Erythroblast (primary cell): ENCODE measurements around the gene TXNIP.
A peak's percentile ranks its signal among the peaks of the same experiment; 100 is the strongest.

Experiments used
- DNase-seq, 2 experiments: peaks; one replicate each; lab custom pipeline; 2025; lab: John Stamatoyannopoulos, UW
- GATA1 ChIP-seq: IDR thresholded peaks from 2 replicates; pipeline ENCODE4 v1.6.1; 2011; ENCODE audit warnings: low read depth, mild to moderate bottlenecking, control low read depth, low read length, moderate library complexity
- POLR2A ChIP-seq: IDR thresholded peaks from 2 replicates; pipeline ENCODE4 v1.6.1; 2011; ENCODE audit warnings: mild to moderate bottlenecking, low read length

The TXNIP gene

DNA sequence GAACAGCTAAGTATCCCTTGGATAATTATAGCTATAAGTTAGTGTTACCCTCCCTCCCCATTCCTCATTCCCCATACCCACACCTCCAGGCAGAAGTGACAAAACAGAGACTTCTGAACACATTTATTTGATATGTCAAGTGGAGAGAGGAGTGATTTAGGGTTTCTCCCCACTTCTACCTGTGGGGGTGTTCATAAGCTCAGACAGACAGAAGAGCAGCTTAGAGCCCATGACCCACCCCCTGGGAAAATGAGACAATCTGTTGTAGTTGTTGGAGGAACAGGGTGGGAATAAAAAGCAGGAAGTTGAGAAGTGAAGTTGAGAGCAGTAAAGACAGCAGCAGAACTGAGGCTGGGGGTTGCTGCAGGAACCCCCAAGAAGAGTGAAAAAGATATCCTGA lies 37.0 kb downstream of the TXNIP start:
- TF ChIP-seq POLR2A = no peak
- TF ChIP-seq GATA1 = no peak
- no peak for DNase-seq

DNA sequence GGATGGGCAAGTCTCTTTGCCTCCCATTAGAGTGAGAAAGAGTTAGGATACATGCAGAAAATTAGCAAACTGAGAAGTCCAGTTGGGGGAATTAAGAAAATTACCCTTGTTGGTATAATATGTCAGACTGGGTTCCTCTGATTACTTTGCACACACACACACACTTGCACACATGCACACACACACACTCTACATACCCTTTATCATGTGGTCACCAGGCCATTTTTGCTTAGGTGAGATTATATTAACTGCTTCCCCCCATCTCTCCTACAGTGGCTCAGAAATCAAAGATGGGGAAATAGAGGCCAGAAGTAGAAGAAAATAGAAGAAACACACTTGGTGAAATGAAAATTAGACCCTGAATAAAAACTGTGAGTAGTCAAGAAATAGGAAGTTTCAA lies 37.6 kb downstream of the TXNIP start:
- DNase-seq = peak in 1 of 2 experiments; percentile 25
- TF ChIP-seq GATA1 (no peak), POLR2A (no peak)

DNA sequence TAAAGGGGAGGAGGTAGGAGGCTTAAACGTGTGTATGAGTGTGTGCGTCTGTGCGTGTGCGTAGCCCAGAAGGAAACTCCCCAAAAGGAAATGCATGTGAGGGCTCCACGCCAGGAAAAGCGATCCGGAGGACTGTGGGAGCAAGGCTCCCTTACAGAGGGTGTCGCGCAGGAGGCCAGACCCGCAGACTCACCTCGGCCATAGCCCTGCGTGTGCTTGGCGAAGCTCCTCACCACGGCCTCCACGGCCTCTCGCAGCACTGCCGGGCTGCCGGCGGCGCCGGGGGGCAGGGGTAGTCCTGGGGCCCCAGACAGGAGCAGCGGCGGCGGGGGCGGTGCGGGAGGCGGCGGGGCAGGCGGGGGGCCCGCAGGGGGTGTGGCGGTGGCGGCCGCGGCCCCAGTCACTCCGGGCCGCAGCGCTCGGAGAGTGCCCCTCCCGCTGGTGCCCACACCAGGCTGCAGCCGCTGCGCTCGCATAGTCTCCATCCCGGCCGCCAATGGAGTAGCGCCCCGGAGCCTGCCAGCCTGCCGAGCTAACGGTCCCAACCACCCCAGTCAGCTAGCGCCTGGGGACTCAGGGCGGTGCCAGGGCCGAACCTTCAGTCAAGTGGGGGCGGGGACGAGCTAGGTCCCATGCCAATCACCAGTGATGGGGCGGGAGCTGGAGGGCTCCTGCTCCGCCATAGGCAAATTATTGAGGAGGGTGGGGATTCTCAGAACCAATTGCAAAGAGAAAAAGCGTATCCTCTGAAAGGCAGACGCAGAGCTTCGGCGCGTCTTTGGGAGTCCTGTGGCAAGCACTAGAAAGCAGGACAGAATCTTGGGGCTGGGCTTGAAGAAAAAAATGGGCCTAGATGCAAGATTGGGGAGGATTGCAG lies 38.7 kb downstream of the TXNIP start, which contains the start of gene LIX1L:
LIX1L (minus strand) TSS at position 575 of the 877 bp plus-strand sequence; CDS start at position 485, 90 bp downstream.
- DNase-seq = peak; percentile 96 to 97
- TF ChIP-seq POLR2A (peak; percentile 87), GATA1 (no peak)

DNA sequence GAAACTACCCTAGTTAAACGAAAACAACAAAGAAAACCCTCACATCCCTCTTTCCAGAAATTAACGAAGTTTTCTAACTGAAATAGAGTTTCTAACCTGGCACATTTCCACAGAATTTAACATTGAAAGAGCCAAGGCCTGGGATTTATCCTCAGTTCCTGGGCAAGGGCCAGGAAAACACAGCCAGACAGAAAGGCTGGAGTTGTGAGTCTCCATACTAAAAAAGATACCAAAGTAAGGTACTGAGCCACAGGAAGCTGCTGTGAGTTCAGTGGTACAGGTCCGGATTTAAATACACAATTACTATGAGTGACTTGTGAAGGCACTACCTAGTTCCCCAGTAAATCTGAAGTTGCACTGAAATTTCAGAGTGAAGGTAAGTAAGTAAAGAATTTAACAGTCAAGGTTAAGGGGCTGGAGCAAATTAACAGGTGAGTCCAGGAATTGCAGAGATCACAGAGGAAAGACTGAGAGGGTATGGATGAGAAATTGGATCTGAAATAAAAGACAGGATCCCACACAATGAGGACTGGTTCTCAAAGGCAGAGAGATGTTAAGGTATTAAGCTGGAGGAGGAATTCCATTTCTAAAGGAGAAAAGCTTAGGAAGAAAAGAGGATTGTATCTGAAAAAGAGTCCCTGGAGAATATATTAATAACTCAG lies 39.5 kb downstream of the TXNIP start:
- peak in 1 of 2 experiments; percentile 43 for DNase-seq
- TF ChIP-seq POLR2A (no peak), GATA1 (no peak)

DNA sequence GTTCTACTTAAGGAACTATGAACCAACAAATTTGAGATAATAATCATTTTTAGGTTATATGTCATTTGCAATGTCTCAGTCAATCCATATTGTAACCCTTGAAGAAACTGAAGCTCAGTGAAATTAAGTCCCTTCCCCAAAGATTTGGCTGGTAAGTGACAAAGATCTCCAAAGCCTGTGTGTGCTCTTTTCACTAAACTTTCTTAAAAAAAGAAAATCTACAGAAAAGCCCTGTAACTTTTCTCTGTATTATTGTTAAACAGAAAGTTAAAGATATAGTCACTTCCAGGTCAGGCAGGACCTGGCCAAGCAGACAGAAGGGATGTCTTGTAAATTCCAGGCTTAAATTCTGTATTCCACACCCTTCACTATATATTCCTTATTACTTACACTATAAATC lies 40.0 kb downstream of the TXNIP start:
- DNase-seq = no peak
- TF ChIP-seq POLR2A (no peak), GATA1 (no peak)

DNA sequence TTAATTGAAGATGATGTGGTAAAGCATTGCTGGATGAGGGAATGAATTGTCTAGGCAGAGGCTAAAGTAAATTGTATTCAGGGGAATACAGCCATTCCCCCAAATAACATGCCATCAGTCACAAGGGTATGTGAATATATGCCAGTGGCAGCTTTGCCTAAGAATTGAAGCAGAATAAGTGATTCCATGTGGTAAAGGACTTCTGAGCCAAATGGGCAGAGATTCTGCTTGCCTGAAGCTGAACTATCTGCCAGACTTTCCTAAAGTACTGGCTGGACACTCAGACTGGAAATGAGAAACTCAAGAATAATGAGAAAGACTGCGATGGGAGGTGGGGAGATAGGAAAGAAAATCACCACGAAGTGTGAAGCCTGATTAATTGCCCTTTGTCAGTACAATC lies 40.9 kb downstream of the TXNIP start:
- DNase-seq = no peak

DNA sequence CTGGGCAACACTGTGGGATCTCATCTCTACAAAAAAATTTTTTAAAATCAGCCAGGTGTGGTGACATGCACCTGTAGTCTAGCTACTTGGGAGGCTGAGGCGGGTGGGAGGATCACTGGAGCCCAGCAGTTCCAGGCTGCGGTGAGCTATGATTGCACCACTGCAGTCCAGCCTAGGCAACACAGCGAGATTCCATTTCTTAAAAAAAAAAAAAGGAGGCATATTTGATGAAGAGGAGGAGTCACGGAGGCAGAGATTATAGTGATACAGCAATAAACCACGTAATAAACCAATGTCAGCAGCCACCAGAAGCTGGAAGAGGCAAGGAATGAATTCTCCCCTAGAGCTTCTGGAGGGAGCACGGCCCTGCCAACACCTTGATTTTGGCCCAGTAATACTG lies 42.5 kb downstream of the TXNIP start:
- DNase-seq = no peak
- TF ChIP-seq GATA1 (no peak), POLR2A (no peak)

More for the DNA sequence above, 40.9 kb downstream of the TXNIP start:
- no peak for TF ChIP-seq GATA1
- TF ChIP-seq POLR2A = no peak

DNA sequence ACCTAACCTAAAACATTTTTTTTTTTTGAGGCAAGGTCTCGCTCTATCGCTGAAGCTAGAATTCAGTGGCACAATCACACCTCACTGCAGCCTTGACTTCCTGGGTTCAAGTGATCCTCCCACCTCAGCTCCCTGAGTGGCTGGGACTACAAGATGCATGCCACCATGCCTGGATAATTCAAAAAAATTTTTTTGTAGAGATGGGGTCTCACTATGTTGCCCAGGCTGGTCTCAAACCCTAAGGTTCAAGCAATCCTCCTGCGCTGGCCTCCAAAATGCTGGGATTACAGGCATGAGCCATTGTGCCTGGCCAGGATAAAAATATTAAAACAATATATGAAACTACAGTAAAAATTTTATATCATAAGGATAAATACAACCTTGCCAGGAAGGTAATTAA lies 43.5 kb downstream of the TXNIP start:
- no peak for DNase-seq
- TF ChIP-seq POLR2A = no peak
- no peak for TF ChIP-seq GATA1

DNA sequence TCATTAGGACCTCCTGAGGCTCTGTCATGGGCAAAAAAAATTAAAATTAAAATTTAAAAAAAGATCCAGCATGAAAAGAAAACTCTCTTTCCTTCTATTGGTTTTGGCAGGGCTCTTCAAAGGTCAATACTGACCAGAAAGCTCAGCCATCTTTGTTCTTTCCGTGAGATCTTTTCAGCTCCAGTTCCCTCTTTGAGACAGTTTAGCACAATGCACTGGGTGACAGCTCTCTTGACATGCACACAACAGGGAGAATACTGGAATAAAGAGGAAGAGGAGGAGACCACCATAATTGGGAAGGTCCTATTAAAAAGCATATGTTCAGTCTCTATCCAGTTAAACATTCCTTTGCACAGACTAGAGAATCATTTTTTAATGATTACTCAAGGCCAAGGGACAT lies 44.9 kb downstream of the TXNIP start:
- DNase-seq = no peak
- TF ChIP-seq GATA1 = no peak
- no peak for TF ChIP-seq POLR2A

DNA sequence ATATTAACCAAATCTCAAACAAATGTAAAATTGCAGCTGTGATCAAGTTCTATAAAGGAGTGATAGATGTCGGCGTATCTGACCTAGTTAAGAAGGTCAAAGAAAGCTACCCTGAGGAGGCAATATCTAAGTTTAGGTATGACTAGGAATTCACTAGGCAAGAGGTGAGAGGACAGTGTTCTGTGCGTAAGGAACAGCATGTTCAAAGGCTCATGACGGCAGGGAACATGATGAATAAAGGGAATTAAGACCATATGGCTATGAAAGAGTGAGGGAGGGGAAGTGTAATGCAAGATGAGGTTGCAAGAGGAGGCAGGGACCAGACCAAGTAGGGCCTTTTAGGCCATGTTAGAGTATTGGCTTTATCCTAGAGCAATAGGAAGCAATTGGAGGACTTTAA lies 47.2 kb downstream of the TXNIP start:
- TF ChIP-seq POLR2A (no peak), GATA1 (no peak)
- no peak for DNase-seq

DNA sequence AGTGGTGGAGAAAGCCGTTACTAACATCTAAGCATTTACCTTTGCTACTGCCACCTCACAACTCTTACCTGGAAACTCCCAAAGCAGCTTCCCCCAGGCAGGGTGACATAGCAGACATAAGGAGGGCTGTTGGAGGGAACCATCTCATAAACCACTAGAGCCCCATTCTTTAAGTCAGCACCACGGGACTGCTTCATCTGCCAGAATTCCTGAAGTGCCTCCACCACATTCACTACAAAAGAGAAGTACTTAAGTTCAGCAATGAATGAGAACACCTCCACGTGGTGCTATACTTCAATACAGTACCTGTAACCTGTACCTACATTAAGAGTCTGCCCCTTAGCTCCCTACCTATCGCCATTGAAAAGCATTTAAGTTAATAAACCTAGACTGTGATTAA lies 48.8 kb downstream of the TXNIP start:
- DNase-seq = no peak
- TF ChIP-seq POLR2A (no peak), GATA1 (no peak)

DNA sequence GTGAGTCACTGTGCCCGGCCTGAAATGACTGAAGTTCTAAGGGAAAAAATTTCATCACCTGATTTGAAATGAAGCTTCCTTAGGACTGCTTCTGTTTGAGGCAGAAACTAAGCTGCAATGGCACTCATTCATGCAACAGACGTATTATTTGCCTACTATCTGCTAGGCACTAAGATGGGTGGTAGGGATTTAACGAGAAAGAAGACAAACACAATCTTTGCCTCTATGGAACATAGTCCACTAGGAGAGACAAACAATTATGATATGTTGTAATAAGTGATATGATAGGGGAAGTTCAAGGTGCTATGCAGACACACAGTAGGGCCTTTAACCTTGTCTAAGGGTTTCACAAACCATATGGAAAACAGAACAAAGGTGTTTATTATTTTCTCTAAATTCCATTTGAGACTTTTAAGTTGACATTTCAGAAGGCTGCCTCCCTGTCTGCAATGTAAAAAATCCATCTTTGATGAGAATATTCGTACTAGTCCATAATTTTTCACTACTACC lies 49.8 kb downstream of the TXNIP start:
- TF ChIP-seq POLR2A (no peak), GATA1 (no peak)

DNA sequence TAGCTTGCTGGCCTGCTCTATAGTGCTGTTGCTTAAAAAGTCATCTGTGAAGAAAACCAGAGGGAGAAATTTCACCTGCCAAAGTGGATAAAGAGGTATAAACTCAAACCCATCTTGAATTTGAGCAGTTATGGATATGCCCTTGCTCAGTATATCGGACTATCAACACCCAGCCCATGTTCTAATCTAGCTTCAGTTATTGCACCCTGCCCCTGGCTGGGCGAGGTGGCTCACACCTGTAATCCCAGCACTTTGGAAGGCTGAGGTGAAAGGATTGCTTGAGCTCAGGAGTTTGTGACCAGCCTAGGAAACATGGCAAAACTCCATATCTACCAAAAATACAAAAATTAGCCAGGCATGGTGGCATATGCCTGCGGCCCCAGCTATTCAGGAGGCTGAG lies 51.8 kb downstream of the TXNIP start:
- no peak for DNase-seq
- TF ChIP-seq GATA1 (no peak), POLR2A (no peak)

More for the DNA sequence above, 49.8 kb downstream of the TXNIP start:
- DNase-seq = no peak

DNA sequence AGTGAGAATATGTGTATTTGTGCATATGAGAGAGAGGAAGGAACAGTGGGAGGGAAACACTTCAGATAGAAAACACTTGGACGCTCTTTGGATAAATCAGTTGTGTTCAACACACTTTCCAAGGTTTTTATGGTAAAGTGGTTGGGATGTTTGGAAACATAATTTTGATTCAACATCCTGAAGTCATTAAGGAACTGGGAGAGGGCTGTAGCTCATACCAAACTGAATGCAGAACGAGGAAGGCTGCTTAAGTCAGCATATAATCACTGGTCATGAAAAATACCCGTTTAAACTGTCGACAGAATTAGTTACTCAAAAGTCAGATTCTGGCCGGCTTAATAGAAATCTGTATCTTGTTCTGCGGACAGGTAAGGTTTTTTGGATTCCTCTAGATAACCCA lies 53.5 kb downstream of the TXNIP start:
- TF ChIP-seq POLR2A (no peak), GATA1 (no peak)
- DNase-seq = no peak
